K562 (cell line): ENCODE data around the gene DHDDS. TPM values are rescaled to one million over a fixed set of nuclear protein-coding genes. Genes with fewer than 3 reads are reported as not detected.
A peak's percentile ranks its signal among the peaks of the same experiment; 100 is the strongest.

ENCODE experiments used
- ATF1 ChIP-seq, 2 experiments: fragments of 450-650 bp in 1 of 2; IDR thresholded peaks; 2 replicates each; pipeline ENCODE4 v1.6.1; 2016; ENCODE audit warnings: missing compliant biosample characterization in 1 of 2, missing genetic modification characterization in 1 of 2
- HCFC1 ChIP-seq: IDR thresholded peaks from 2 replicates; pipeline ENCODE4 v1.6.1; 2012; ENCODE audit warnings: low read depth, low read length, improper control_type of control experiment
- IRF2 ChIP-seq: sonication (generic); formaldehyde crosslinking; IDR thresholded peaks from 2 replicates; pipeline ENCODE4 v1.8.1; 2022; ENCODE audit warnings: mild to moderate bottlenecking, missing genetic modification reagents
- MEF2A ChIP-seq: IDR thresholded peaks from 2 replicates; pipeline ENCODE4 v1.6.1; 2011; ENCODE audit warnings: low read depth, mild to moderate bottlenecking, low read length, moderate library complexity; ENCODE audit not compliant: control insufficient read depth
- NFXL1 ChIP-seq: fragments of 450-650 bp; formaldehyde crosslinking; IDR thresholded peaks from 2 replicates; pipeline ENCODE4 v1.4.0; 2021; ENCODE audit warnings: mild to moderate bottlenecking
- TBL1XR1 ChIP-seq, 2 experiments: IDR thresholded peaks; 2 replicates each; pipeline ENCODE4 v1.6.1; 2012; ENCODE audit warnings: improper control_type of control experiment in 2 of 2, low read length in 2 of 2, mild to moderate bottlenecking in 1 of 2
- polyA plus RNA-seq, 8 experiments: library from polyadenylated mRNA; depleted of rRNA in 4 of 8; stranded (reverse) in 5 of 8; unstranded in 3 of 8; fragments of >200 nt; fragmentation: Nextera tagmentation in 2 of 8; fragmentation: Illumina TruSeq in 1 of 8; extraction: Ambion mirVana in 2 of 8; extraction: Trizol in 1 of 8; gene quantifications; 2 replicates each; pipeline versions ENCODE4 v1.2.1 to v1.2.3, GENCODE V29; 2011 to 2014; ENCODE audit warnings: inconsistent platforms in 1 of 8, missing spikeins in 1 of 8
- total RNA-seq, 7 experiments: library from RNA; depleted of rRNA in 6 of 7; stranded (reverse); fragments of >200 nt in 6 of 7; fragmentation: Illumina TruSeq in 2 of 7; extraction: Trizol in 2 of 7; gene quantifications; 2 replicates each; pipeline versions ENCODE4 v1.2.1 to v1.2.3, GENCODE V29; 2011 to 2021; ENCODE audit warnings: low replicate concordance in 1 of 7
- TF ChIP-seq, protein P1 (sequence below): fragments of 450-650 bp; IDR thresholded peaks from 2 replicates; pipeline ENCODE4 v1.6.1; 2016; ENCODE audit warnings: missing biosample characterization, missing genetic modification characterization
- TF ChIP-seq, protein P2 (sequence below): fragments of 450-650 bp; IDR thresholded peaks from 2 replicates; pipeline ENCODE4 v1.6.1; 2016; ENCODE audit warnings: mild to moderate bottlenecking, moderate library complexity
- TF ChIP-seq, protein P3 (sequence below): IDR thresholded peaks from 2 replicates; pipeline ENCODE4 v1.6.1; 2012; ENCODE audit warnings: low read depth, low read length, improper control_type of control experiment, borderline replicate concordance
- TF ChIP-seq, protein P4 (sequence below): sonication (generic); formaldehyde crosslinking; IDR thresholded peaks from 2 replicates; pipeline ENCODE4 v1.8.0; 2022; ENCODE audit warnings: missing genetic modification reagents, mild to moderate bottlenecking, moderate library complexity, borderline replicate concordance
- TF ChIP-seq, protein P5 (sequence below): fragments of 250-450 bp; sonication (Bioruptor Pico); IDR thresholded peaks from 2 replicates; pipeline ENCODE4 v1.5.0; 2021

Gene DHDDS
- total and polyA plus RNA-seq, 9 of the 15 experiments (the other 6 are each of a cell fraction or from before 2014, with no cell fraction given) = 33.3 to 55.0 (median 44.3) TPM

DNA sequence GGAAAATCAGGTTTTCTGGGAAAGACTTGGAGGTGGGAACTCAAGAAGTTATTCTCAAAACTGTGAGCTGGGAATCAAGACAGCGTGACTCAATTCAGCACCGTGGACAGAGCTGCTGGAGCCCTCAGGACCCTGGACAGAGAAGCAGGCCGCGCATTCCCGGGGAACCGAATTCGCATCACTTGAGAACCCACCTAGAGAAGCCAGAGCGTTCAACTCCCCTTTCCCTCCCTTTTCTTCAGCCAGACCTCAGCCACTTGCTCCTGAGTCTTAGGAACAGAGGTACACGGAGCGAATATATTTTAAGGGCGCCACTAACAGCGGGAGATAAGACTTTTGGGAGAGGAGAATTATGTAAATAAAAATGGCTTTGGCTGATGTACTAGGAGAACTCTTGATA, 23.5 kb upstream of the DHDDS start (continued):
- TF ChIP-seq MEF2A (0 out of 2 replicates have a peak, but pooled peaks have one; percentile 13), NFXL1 (CRISPR knock-in tag) (peak; percentile 85), HCFC1 (peak; percentile 56), ATF1 (CRISPR knock-in tag; IDR thresholded peaks at IDR 0.05) (peak; percentile 89), ATF1 (tag; IDR thresholded peaks at IDR 0.05) (peak; percentile 46; the same call in 1 of the 2 replicates), IRF2 (peak; percentile 99), TBL1XR1 (IDR thresholded peaks at IDR 0.05; ENCODE audit: low read length in 2 of 2) (peak in 1 of 2 experiments; percentile 34; a peak in 1 of 4 replicates)
- TF ChIP-seq, protein P1, sequence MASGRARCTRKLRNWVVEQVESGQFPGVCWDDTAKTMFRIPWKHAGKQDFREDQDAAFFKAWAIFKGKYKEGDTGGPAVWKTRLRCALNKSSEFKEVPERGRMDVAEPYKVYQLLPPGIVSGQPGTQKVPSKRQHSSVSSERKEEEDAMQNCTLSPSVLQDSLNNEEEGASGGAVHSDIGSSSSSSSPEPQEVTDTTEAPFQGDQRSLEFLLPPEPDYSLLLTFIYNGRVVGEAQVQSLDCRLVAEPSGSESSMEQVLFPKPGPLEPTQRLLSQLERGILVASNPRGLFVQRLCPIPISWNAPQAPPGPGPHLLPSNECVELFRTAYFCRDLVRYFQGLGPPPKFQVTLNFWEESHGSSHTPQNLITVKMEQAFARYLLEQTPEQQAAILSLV (tag) = peak; percentile 73; the same call in 1 of the 2 replicates
- TF ChIP-seq, protein P2, sequence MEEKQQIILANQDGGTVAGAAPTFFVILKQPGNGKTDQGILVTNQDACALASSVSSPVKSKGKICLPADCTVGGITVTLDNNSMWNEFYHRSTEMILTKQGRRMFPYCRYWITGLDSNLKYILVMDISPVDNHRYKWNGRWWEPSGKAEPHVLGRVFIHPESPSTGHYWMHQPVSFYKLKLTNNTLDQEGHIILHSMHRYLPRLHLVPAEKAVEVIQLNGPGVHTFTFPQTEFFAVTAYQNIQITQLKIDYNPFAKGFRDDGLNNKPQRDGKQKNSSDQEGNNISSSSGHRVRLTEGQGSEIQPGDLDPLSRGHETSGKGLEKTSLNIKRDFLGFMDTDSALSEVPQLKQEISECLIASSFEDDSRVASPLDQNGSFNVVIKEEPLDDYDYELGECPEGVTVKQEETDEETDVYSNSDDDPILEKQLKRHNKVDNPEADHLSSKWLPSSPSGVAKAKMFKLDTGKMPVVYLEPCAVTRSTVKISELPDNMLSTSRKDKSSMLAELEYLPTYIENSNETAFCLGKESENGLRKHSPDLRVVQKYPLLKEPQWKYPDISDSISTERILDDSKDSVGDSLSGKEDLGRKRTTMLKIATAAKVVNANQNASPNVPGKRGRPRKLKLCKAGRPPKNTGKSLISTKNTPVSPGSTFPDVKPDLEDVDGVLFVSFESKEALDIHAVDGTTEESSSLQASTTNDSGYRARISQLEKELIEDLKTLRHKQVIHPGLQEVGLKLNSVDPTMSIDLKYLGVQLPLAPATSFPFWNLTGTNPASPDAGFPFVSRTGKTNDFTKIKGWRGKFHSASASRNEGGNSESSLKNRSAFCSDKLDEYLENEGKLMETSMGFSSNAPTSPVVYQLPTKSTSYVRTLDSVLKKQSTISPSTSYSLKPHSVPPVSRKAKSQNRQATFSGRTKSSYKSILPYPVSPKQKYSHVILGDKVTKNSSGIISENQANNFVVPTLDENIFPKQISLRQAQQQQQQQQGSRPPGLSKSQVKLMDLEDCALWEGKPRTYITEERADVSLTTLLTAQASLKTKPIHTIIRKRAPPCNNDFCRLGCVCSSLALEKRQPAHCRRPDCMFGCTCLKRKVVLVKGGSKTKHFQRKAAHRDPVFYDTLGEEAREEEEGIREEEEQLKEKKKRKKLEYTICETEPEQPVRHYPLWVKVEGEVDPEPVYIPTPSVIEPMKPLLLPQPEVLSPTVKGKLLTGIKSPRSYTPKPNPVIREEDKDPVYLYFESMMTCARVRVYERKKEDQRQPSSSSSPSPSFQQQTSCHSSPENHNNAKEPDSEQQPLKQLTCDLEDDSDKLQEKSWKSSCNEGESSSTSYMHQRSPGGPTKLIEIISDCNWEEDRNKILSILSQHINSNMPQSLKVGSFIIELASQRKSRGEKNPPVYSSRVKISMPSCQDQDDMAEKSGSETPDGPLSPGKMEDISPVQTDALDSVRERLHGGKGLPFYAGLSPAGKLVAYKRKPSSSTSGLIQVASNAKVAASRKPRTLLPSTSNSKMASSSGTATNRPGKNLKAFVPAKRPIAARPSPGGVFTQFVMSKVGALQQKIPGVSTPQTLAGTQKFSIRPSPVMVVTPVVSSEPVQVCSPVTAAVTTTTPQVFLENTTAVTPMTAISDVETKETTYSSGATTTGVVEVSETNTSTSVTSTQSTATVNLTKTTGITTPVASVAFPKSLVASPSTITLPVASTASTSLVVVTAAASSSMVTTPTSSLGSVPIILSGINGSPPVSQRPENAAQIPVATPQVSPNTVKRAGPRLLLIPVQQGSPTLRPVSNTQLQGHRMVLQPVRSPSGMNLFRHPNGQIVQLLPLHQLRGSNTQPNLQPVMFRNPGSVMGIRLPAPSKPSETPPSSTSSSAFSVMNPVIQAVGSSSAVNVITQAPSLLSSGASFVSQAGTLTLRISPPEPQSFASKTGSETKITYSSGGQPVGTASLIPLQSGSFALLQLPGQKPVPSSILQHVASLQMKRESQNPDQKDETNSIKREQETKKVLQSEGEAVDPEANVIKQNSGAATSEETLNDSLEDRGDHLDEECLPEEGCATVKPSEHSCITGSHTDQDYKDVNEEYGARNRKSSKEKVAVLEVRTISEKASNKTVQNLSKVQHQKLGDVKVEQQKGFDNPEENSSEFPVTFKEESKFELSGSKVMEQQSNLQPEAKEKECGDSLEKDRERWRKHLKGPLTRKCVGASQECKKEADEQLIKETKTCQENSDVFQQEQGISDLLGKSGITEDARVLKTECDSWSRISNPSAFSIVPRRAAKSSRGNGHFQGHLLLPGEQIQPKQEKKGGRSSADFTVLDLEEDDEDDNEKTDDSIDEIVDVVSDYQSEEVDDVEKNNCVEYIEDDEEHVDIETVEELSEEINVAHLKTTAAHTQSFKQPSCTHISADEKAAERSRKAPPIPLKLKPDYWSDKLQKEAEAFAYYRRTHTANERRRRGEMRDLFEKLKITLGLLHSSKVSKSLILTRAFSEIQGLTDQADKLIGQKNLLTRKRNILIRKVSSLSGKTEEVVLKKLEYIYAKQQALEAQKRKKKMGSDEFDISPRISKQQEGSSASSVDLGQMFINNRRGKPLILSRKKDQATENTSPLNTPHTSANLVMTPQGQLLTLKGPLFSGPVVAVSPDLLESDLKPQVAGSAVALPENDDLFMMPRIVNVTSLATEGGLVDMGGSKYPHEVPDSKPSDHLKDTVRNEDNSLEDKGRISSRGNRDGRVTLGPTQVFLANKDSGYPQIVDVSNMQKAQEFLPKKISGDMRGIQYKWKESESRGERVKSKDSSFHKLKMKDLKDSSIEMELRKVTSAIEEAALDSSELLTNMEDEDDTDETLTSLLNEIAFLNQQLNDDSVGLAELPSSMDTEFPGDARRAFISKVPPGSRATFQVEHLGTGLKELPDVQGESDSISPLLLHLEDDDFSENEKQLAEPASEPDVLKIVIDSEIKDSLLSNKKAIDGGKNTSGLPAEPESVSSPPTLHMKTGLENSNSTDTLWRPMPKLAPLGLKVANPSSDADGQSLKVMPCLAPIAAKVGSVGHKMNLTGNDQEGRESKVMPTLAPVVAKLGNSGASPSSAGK = no peak
- TF ChIP-seq, protein P3, sequence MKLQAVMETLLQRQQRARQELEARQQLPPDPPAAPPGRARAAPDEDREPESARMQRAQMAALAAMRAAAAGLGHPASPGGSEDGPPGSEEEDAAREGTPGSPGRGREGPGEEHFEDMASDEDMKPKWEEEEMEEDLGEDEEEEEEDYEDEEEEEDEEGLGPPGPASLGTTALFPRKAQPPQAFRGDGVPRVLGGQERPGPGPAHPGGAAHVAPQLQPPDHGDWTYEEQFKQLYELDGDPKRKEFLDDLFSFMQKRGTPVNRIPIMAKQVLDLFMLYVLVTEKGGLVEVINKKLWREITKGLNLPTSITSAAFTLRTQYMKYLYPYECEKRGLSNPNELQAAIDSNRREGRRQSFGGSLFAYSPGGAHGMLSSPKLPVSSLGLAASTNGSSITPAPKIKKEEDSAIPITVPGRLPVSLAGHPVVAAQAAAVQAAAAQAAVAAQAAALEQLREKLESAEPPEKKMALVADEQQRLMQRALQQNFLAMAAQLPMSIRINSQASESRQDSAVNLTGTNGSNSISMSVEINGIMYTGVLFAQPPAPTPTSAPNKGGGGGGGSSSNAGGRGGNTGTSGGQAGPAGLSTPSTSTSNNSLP = 0 out of 2 replicates have a peak, but pooled peaks have one; percentile 38
- TF ChIP-seq, protein P4, sequence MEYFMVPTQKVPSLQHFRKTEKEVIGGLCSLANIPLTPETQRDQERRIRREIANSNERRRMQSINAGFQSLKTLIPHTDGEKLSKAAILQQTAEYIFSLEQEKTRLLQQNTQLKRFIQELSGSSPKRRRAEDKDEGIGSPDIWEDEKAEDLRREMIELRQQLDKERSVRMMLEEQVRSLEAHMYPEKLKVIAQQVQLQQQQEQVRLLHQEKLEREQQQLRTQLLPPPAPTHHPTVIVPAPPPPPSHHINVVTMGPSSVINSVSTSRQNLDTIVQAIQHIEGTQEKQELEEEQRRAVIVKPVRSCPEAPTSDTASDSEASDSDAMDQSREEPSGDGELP (CRISPR knock-in tag) = peak; percentile 96
- TF ChIP-seq, protein P5, sequence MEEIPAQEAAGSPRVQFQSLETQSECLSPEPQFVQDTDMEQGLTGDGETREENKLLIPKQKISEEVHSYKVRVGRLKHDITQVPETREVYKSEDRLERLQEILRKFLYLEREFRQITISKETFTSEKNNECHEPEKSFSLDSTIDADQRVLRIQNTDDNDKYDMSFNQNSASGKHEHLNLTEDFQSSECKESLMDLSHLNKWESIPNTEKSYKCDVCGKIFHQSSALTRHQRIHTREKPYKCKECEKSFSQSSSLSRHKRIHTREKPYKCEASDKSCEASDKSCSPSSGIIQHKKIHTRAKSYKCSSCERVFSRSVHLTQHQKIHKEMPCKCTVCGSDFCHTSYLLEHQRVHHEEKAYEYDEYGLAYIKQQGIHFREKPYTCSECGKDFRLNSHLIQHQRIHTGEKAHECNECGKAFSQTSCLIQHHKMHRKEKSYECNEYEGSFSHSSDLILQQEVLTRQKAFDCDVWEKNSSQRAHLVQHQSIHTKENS = no peak
